ENCODE measurements around the gene ARL3.

Gene ARL3

DNA sequence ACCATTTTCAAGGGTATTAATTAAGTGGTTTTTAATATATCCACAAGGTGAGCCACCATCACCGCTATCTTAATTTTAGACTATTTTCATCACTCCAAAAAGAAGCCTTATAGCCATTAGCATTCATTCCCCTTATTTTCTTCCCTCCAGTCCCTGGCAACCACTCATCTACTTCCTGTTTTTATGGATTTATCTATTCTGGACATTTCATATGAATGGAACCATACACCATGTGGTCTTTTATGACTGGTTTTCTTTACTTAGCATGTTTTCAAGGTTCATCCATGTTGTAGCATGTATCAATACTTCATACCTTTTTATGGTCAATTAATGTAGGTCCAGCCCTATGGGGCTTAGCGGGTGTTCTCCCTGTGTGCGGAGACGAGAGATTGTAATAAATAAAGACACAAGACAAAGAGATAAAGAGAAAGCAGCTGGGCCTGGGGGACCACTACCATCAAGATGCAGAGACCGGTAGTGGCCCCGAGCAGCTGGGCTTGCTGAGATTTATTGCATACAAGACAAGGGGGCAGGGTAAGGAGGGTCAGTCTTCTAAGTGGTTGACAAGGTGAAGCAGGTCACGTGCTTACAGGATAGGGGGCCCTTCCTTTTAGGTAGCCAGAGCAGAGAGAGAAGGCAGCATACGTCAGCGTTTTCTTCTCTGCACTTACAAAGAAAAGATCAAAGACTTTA lies 44.2 kb upstream of the ARL3 start:
- Histone ChIP-seq H3K9me3 (no peaks in the 10 kb centered on the region), H3K27me3 (no peaks in the 10 kb centered on the region), H3K4me3 (ENCODE audit: low read depth, low read length) (no peak overlapping the region), H3K4me1 (peaks cover 3% of the 10 kb centered on the region; the same call in 1 of the 2 replicates), H3K36me3 (no peaks in the 10 kb centered on the region)
- no peak for DNase-seq
- TF ChIP-seq, protein P1, sequence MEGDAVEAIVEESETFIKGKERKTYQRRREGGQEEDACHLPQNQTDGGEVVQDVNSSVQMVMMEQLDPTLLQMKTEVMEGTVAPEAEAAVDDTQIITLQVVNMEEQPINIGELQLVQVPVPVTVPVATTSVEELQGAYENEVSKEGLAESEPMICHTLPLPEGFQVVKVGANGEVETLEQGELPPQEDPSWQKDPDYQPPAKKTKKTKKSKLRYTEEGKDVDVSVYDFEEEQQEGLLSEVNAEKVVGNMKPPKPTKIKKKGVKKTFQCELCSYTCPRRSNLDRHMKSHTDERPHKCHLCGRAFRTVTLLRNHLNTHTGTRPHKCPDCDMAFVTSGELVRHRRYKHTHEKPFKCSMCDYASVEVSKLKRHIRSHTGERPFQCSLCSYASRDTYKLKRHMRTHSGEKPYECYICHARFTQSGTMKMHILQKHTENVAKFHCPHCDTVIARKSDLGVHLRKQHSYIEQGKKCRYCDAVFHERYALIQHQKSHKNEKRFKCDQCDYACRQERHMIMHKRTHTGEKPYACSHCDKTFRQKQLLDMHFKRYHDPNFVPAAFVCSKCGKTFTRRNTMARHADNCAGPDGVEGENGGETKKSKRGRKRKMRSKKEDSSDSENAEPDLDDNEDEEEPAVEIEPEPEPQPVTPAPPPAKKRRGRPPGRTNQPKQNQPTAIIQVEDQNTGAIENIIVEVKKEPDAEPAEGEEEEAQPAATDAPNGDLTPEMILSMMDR (IDR thresholded peaks at IDR 0.05; ENCODE audit: low read depth, low read length): no peak

GRCh38 chr10:102757323-102757722 lies 43.1 kb upstream of the ARL3 start:
- Histone ChIP-seq H3K4me3 (ENCODE audit: low read depth, low read length) (no peak overlapping the region), H3K9me3 (no peaks in the 10 kb centered on the region), H3K36me3 (no peaks in the 10 kb centered on the region), H3K4me1 (0 out of 2 replicates have a peak, but pooled peaks cover 3% of the 10 kb centered on the region), H3K27me3 (no peaks in the 10 kb centered on the region)
- no peak for DNase-seq
- TF ChIP-seq, protein P1 (IDR thresholded peaks at IDR 0.05; ENCODE audit: low read depth, low read length): no peak

DNA sequence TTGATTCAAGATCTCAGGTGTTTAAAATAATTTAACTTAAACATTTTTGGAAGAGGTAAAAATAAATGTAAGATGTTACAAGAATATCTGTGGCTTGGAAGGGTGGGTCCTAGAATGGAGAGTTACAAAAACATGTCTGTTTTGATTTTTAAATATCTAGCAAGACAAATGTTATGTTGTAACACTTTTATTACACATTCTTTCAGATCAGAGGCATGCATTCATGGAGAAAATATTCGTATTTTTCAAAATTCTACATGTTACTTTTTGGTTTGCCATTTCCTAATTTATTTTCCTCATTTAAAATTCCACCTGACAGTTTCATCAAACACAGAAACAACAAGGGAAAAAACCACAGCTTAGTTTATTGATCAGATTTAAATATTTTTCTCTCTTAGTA lies 39.5 kb upstream of the ARL3 start:
- Histone ChIP-seq H3K4me1 (0 out of 2 replicates have a peak, but pooled peaks cover 3% of the 10 kb centered on the region), H3K9me3 (no peaks in the 10 kb centered on the region), H3K27me3 (no peaks in the 10 kb centered on the region), H3K4me3 (ENCODE audit: low read depth, low read length) (no peak overlapping the region), H3K36me3 (no peaks in the 10 kb centered on the region)
- DNase-seq: no peak
- TF ChIP-seq, protein P1 (IDR thresholded peaks at IDR 0.05; ENCODE audit: low read depth, low read length): no peak

DNA sequence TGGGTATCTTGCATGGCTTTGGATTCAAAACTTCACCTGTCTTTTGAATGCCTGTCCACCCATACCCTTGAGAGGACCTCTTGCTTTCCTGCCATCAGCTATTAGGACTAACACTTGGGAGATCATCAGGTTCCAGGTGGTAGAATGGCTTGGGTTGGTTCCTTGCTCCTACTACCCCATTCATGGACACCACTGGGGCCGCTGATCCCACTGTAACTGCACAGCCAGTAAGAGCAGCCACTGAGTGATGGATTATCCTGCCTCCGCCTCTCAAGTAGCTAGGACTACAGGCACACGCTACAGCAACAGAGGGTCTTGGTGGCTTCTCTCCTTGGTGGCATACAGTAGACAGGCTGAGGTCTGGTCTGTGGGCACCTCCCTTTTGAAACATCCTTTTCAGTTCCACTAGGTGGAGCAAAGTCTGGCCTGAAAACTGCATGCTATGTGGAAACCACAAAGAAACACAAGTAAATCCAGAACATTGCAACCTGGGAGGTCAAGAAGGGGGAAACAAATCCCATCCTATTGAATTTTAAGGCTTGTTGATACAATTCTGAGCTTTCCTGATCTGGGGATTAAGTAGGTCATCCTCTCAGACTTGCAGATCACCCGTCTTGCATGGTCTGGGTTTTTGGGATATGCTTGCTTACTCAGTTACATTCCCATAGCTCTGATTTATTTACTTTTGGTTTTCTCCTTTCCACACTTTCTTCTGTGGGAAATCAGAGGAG lies 38.9 kb upstream of the ARL3 start:
- Histone ChIP-seq H3K9me3 (no peaks in the 10 kb centered on the region), H3K4me3 (ENCODE audit: low read depth, low read length) (no peak overlapping the region), H3K27me3 (no peaks in the 10 kb centered on the region), H3K4me1 (no peaks in the 10 kb centered on the region), H3K36me3 (no peaks in the 10 kb centered on the region)
- peak; percentile 33 for DNase-seq
- TF ChIP-seq, protein P1 (IDR thresholded peaks at IDR 0.05; ENCODE audit: low read depth, low read length): peak; percentile 68

DNA sequence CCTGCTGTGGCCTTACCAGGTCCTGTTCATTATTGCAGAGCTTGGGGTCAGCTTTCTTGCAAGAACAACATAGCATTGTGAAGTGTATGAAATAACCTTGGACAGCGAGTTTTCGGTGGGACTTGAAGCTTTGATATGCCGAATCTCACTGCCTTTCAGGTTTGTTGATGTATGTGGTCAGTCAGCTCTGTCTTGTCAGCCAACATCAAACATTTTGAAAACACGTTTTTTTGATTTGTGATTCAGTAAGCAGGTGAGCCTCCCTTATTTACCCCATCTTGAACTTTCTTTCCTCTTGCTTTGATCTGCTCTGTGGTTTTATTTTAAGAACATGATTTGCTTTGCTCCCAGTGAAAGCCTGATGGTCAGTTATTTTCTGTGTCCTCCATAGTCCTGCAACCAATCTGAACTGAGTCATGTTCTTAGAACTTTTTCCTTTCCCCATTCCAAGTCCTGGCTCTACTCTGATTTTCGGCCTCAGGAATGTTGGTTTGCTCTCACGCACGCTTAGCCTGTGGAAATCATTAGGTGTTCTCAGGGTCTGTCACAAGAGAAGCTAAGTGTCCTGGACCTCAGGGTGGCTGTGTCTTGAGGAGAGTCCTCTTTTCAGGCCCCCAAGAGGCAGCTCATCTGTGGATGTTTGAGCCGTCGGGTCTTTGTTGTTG lies 38.2 kb upstream of the ARL3 start:
- TF ChIP-seq, protein P1 (IDR thresholded peaks at IDR 0.05; ENCODE audit: low read depth, low read length): no peak

More for the DNA sequence above, 38.2 kb upstream of the ARL3 start:
- Histone ChIP-seq H3K4me3 (ENCODE audit: low read depth, low read length) (no peak overlapping the region), H3K36me3 (no peaks in the 10 kb centered on the region), H3K9me3 (no peaks in the 10 kb centered on the region), H3K27me3 (no peaks in the 10 kb centered on the region), H3K4me1 (no peaks in the 10 kb centered on the region)
- no peak for DNase-seq

Measured in BE2C (cell line).